Esophagus muscularis mucosa (tissue), 3 donors: Measurements from ENCODE around the gene VMAC.

ENCODE experiments used
- POLR2A ChIP-seq: fragments of 450-650 bp; IDR thresholded peaks from one replicate; pipeline ENCODE4 v1.6.1; 2017; ENCODE audit warnings: antibody characterized with exemption, moderate library complexity, mild to moderate bottlenecking, low read depth
- TF ChIP-seq, protein P1 (sequence below), 3 experiments: fragments of 200-600 bp in 2 of 3; fragments of 450-650 bp in 1 of 3; sonication (generic) in 2 of 3; IDR thresholded peaks; one replicate each; pipeline ENCODE4 v1.5.1; 2017 to 2019; ENCODE audit warnings: antibody characterized with exemption in 3 of 3, mild to moderate bottlenecking in 2 of 3, moderate library complexity in 1 of 3

DNA sequence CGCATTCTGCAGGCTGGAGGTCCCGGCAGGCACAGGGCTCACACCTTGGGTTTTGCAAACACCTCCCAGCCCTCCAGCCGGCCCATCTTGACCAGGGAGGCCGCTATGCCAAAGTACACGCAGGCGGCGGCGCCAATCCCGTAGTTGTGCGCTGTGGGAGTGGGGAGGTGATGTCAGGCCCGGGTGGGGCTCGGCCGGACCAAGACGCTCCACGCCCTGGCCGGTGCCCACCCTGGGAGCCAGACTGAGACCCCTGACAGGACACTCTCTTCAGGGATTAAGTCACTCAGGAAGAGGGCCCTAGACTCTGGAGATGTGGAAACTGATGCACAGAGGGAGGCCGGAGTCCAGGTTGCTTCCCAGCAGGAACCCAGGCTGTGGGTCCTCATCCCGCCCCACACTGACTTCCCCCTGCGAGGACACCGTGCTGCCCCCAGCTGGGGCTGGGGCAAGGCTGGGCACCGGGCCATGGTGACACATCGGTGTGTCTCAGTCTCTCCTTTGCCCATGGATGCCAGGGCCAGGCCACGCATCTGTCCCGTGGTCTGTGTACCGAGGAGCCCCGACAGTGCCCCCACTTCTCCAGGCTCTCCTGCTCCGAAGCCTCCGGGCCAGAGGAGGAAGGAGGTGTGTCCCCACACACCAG, 9.8 kb upstream of the VMAC start:
- TF ChIP-seq, protein P1, sequence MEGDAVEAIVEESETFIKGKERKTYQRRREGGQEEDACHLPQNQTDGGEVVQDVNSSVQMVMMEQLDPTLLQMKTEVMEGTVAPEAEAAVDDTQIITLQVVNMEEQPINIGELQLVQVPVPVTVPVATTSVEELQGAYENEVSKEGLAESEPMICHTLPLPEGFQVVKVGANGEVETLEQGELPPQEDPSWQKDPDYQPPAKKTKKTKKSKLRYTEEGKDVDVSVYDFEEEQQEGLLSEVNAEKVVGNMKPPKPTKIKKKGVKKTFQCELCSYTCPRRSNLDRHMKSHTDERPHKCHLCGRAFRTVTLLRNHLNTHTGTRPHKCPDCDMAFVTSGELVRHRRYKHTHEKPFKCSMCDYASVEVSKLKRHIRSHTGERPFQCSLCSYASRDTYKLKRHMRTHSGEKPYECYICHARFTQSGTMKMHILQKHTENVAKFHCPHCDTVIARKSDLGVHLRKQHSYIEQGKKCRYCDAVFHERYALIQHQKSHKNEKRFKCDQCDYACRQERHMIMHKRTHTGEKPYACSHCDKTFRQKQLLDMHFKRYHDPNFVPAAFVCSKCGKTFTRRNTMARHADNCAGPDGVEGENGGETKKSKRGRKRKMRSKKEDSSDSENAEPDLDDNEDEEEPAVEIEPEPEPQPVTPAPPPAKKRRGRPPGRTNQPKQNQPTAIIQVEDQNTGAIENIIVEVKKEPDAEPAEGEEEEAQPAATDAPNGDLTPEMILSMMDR (IDR thresholded peaks at IDR 0.05) = no peak
- no peak for TF ChIP-seq POLR2A
